HCT116 (cell line): ENCODE measurements around the gene BRAP.

Experiments used
- CTCF ChIP-seq, 3 experiments: fragments of 200-600 bp in 1 of 3; sonication (generic) in 1 of 3; IDR thresholded peaks in 2 of 3; conservative IDR thresholded peaks in 1 of 3; 2 replicates each; pipeline ENCODE4 v1.5.1; 2012 to 2017; ENCODE audit warnings: low read depth in 2 of 3, low read length in 2 of 3, antibody characterized with exemption in 1 of 3, borderline replicate concordance in 1 of 3, control low read depth in 1 of 3, mild to moderate bottlenecking in 1 of 3, mixed read lengths in 1 of 3, mixed run types in 1 of 3, moderate library complexity in 1 of 3; ENCODE audit not compliant: insufficient read depth in 1 of 3
- JUND ChIP-seq: IDR thresholded peaks from 2 replicates; pipeline ENCODE4 v1.6.1; 2012
- POLR2A ChIP-seq: IDR thresholded peaks from 2 replicates; pipeline ENCODE4 v1.7.0; 2011; ENCODE audit warnings: borderline replicate concordance; ENCODE audit not compliant: insufficient read depth, insufficient read length; ENCODE audit errors: extremely low read depth
- POLR2AphosphoS5 ChIP-seq: IDR thresholded peaks from 2 replicates; pipeline ENCODE4 v1.6.1; 2011; ENCODE audit warnings: mild to moderate bottlenecking, low read depth, low read length, moderate library complexity
- YY1 ChIP-seq: IDR thresholded peaks from 2 replicates; pipeline ENCODE4 v1.6.1; 2011; ENCODE audit warnings: low read length, low read depth, moderate library complexity, mild to moderate bottlenecking; ENCODE audit not compliant: insufficient replicate concordance; ENCODE audit errors: extremely low read depth

DNA sequence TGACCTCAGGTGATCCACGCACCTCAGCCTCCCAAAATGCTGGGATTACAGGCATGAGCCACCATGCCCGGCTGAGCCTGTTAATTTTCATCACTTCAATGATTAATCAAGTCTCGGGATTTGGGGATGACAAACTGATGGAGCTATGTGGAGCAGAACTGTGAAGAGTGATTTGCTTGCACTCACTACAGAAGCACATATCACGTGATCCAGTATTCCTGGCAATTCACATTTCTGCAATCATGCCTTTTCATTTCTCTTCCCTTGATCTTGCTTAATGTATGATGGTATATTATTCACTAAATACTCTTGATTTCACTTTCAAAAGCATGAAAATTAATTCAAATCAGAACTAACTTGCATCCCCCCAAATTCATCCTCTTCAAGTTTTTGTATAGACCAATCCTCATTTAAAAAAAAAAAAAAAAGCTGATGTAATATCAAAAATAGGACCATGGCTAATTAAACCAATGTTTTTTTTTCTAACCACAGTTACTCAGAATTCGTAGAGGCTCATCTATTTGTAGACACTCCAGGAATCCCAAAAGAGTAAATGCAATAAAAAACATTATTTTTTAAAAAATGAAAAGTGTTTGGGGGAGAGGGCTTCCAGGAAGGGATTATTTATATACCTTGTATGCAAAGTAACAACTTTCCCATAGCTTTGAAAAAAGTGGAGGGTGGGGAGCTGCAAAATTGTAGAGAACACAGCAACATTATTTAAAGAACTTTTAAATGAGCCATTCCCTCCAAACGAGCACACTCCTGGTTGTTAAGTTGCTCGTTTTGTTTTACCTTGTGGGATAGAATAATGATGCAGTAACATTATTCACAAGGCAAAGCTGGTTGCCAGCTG, 79.6 kb downstream of the BRAP start:
- no peak for TF ChIP-seq CTCF (IDR thresholded peaks at IDR 0.05 in 2 of 3, conservative IDR thresholded peaks at IDR 0.05 in 1 of 3; ENCODE audit: borderline replicate concordance in 1 of 3, insufficient read depth in 1 of 3, low read depth in 2 of 3, low read length in 2 of 3)
- TF ChIP-seq POLR2AphosphoS5 = no peak
- TF ChIP-seq POLR2A = no peak
- no peak for TF ChIP-seq YY1
- no peak for TF ChIP-seq JUND
